ENCODE data around the gene C4orf50.

DNA sequence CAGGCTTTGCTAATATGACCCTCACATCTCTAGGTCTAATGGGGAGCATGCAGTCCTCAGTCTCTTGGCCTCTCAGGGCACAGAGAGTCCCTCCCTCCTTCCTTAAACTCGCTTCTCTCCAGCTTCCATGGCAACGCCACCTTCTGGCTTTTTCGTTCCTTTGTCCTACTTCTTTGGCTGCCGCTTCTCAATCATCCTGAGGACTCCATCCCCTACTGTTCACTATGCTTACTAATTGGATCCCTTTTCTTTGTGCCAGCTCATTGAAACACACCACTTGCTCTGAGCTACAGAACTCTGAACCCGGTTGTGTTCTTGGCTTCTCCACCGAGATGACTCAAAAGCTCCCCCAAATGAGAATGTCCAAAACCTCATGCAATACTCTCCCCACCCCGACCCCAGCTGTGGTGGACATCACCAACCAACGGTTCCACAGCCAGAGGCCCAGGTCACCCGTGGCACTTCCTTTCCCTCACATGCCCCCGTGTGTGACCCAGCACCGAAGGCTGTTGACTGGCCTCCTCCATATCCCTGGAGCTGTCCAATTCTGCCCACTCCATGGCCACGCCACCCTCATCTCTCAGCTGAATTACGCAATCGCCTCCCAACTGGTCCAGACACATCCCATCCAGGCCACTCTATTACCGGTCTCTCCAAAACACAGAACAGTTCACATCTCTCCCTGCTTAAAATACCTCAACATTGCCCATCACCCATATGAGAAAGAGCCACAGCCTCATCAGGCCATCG is 160.0 kb downstream of the C4orf50 start:
- no peak for TF ChIP-seq CTCF (IDR thresholded peaks at IDR 0.05; ENCODE audit: insufficient read depth, low read length)
- TF ChIP-seq REST (IDR thresholded peaks at IDR 0.05; ENCODE audit: insufficient replicate concordance, low read depth) = no peak
- TF ChIP-seq POLR2AphosphoS5 (IDR thresholded peaks at IDR 0.05; ENCODE audit: low read depth) = no peak
- TF ChIP-seq SPI1 (IDR thresholded peaks at IDR 0.05; ENCODE audit: borderline replicate concordance, low read depth) = no peak
- TF ChIP-seq GABPA (IDR thresholded peaks at IDR 0.05; ENCODE audit: low read depth) = no peak
